Effector CD8-positive, alpha-beta T cell (primary cell): ENCODE data around the gene CD46.
"Not testable (repeated sequence)": the region's sequence is repeated elsewhere in the genome, so short reads cannot be mapped to it uniquely, and the experiment has no call there.

Experiments
- DNase-seq: peaks from one replicate; lab custom pipeline; 2025; lab: John Stamatoyannopoulos, UW
- total RNA-seq, 4 experiments: gene quantifications; one replicate each; lab custom pipeline; 2026; lab: John Stamatoyannopoulos, UW

CD46 gene
- 167 to 250 (median 236) reads per million in 4 experiments for total RNA-seq

GRCh38 chr1:207751790-207752455 is at the start of gene CD46:
TSS of gene CD46 (plus strand) at chr1:207752054. CDS start at chr1:207752213, 159 bp downstream.
- DNase-seq = peak; percentile 89

GRCh38 chr1:207702317-207702716 is 49.5 kb upstream of the CD46 start:
- DNase-seq = no peak

- DNase-seq = no peak
Observed at GRCh38 chr1:207703712-207704111, 48.1 kb upstream of the CD46 start.

- not testable (repeated sequence) for DNase-seq
Observed at GRCh38 chr1:207708004-207708403, 43.9 kb upstream of the CD46 start.

- DNase-seq = no peak
Observed at GRCh38 chr1:207711285-207711684, 40.6 kb upstream of the CD46 start.

GRCh38 chr1:207712701-207713100 is 39.2 kb upstream of the CD46 start:
- not testable (repeated sequence) for DNase-seq

- DNase-seq = no peak
Observed at GRCh38 chr1:207713529-207713928, 38.3 kb upstream of the CD46 start.

GRCh38 chr1:207719234-207719633 is 32.6 kb upstream of the CD46 start:
- no peak for DNase-seq

GRCh38 chr1:207728200-207728858 is 23.5 kb upstream of the CD46 start:
- not testable (repeated sequence) for DNase-seq

- not testable (repeated sequence) for DNase-seq
Observed at GRCh38 chr1:207737503-207738157, 14.2 kb upstream of the CD46 start.

- DNase-seq = peak; percentile 44
Observed at GRCh38 chr1:207738158-207738659, 13.6 kb upstream of the CD46 start.

GRCh38 chr1:207740207-207740606 is 11.6 kb upstream of the CD46 start:
- no peak for DNase-seq

- DNase-seq = no peak
Observed at GRCh38 chr1:207742850-207743555, 8.9 kb upstream of the CD46 start.

- no peak for DNase-seq
Observed at GRCh38 chr1:207744000-207744534, 7.8 kb upstream of the CD46 start.

GRCh38 chr1:207745285-207745684 is 6.6 kb upstream of the CD46 start:
- no peak for DNase-seq

- DNase-seq = no peak
Observed at GRCh38 chr1:207745839-207746767, 5.8 kb upstream of the CD46 start.

- DNase-seq = no peak
Observed at GRCh38 chr1:207747627-207748492, 4.0 kb upstream of the CD46 start.

- no peak for DNase-seq
Observed at GRCh38 chr1:207748737-207749528, 2.9 kb upstream of the CD46 start.
